ENCODE measurements around the gene HOXB7. TPM values are rescaled to one million over a fixed set of nuclear protein-coding genes. Genes with fewer than 3 reads are reported as not detected.
A peak's percentile ranks its signal among the peaks of the same experiment; 100 is the strongest.

Gene HOXB7
- total and polyA plus RNA-seq, 3 experiments from 2014 or later = 0.87 to 0.96 (median 0.89) TPM

- no peak for DNase-seq
- Histone ChIP-seq H3K9me3 (ENCODE audit: low read length) (no peaks in the 10 kb centered on the region), H3K4me3 (ENCODE audit: low read length) (no peak overlapping the region), H3K36me3 (ENCODE audit: insufficient read depth, low read length) (no peaks in the 10 kb centered on the region), H3K27ac (ENCODE audit: low read depth, low read length) (no peak overlapping the region), H3K27me3 (ENCODE audit: insufficient read depth, low read length, poor library complexity, severe bottlenecking) (peaks cover 22% of the 10 kb centered on the region), H3K4me1 (ENCODE audit: insufficient read depth, low read length) (peaks cover 23% of the 10 kb centered on the region)
- no peaks in the 10 kb centered on the region for H3K9me3 Mint-ChIP-seq
- ChIA-PET CTCF (interaction anchor here (1.0 to 1.6 kb wide), 6 partner anchors 25 to 280 kb away, joined by 3 to 12 read pairs (median 5); no protein-coding TSS in a partner anchor), POLR2A (interaction anchor here (1.1 kb wide), 1 partner anchor 242 kb away, joined by 5 read pairs; no protein-coding TSS in a partner anchor)
- peaks cover 52 to 70% of the 10 kb centered on the region in 2 donors for H3K27me3 Mint-ChIP-seq
- H3K36me3 Mint-ChIP-seq = peaks cover 0 to 3% (median 0%) of the 10 kb centered on the region in 3 donors
- no peak overlapping the region for H3K27ac Mint-ChIP-seq
- H3K4me1 Mint-ChIP-seq = peaks cover 26 to 31% (median 28%) of the 10 kb centered on the region in 3 donors
- peak overlapping the region in 1 of 7 donors; percentile 92 for H3K4me3 Mint-ChIP-seq
Measured at GRCh38 chr17:48588074-48588415, 22.8 kb downstream of the HOXB7 start.

DNA sequence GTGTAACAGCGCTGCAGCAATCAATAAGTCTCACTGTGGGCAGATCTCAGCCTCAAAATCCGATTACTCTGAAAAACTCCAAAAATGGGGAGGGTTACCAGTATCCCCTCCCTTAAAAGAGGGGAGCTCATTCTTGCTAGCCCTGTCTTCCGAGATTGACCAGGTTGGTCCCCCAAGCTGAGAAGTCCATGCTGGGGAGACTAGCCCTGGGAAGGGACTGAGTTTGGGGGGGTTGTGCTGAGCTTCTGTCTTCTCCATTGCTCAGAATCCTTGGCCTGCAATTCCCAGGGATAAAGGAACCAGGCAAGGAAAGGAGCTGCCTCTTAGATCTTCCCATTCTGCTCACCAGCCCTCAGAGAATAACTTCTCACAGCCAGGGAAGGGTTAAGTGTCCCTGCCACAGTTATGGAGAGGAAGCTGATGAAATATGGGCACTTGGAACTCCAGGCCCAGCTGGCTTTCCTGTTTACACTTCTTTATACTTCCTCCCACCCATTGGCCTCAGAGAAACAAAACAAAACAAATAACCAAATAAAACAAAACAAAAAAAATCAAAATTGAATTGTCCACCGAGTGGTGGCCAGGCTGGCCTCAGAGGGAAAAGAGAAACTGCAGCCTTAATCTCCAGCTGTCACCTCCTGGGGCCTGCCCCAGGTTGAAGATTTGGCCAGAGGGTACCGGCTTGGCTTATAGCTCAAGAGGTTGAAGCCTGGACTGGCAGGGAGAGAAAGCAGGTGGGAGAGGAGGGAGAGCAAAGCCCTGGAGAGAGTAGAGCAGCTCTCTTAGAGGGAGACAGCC is 23.3 kb downstream of the HOXB7 start:
- H3K27me3 ChIP-seq (ENCODE audit: insufficient read depth, low read length, poor library complexity, severe bottlenecking) = peaks cover 24% of the 10 kb centered on the region
- no peaks in the 10 kb centered on the region for H3K9me3 ChIP-seq (ENCODE audit: low read length)
- Mint-ChIP-seq H3K36me3 (peaks cover 0 to 3% (median 0%) of the 10 kb centered on the region in 3 donors), H3K4me1 (peaks cover 21 to 28% (median 25%) of the 10 kb centered on the region in 3 donors), H3K27ac (no peak overlapping the region), H3K9me3 (no peaks in the 10 kb centered on the region), H3K27me3 (peaks cover 51 to 70% of the 10 kb centered on the region in 2 donors), H3K4me3 (peak overlapping the region in 6 of 7 donors; percentile 9 to 92 (median 37))
- H3K36me3 ChIP-seq (ENCODE audit: insufficient read depth, low read length) = no peaks in the 10 kb centered on the region
- peaks cover 18% of the 10 kb centered on the region for H3K4me1 ChIP-seq (ENCODE audit: insufficient read depth, low read length)
- H3K27ac ChIP-seq (ENCODE audit: low read depth, low read length) = no peak overlapping the region
- no peak overlapping the region for H3K4me3 ChIP-seq (ENCODE audit: low read length)
- no peak for DNase-seq
- ChIA-PET CTCF (interaction anchor here (1.0 to 1.6 kb wide), 6 partner anchors 25 to 279 kb away, joined by 3 to 5 read pairs (median 4); no protein-coding TSS in a partner anchor), POLR2A (interaction anchor here (0.5 to 0.7 kb wide), 2 partner anchors 28 to 490 kb away, joined by 3 read pairs; no protein-coding TSS in a partner anchor)

- H3K9me3 ChIP-seq (ENCODE audit: low read length) = no peaks in the 10 kb centered on the region
- H3K36me3 ChIP-seq (ENCODE audit: insufficient read depth, low read length) = no peaks in the 10 kb centered on the region
- peaks cover 25 to 31% (median 26%) of the 10 kb centered on the region in 3 donors for H3K4me1 Mint-ChIP-seq
- peak overlapping the region; percentile 85 for H3K4me3 ChIP-seq (ENCODE audit: low read length)
- H3K27me3 ChIP-seq (ENCODE audit: insufficient read depth, low read length, poor library complexity, severe bottlenecking) = peaks cover 31% of the 10 kb centered on the region
- peak overlapping the region; percentile 90 to 100 (median 94) for H3K4me3 Mint-ChIP-seq
- peaks cover 0 to 3% (median 0%) of the 10 kb centered on the region in 3 donors for H3K36me3 Mint-ChIP-seq
- peak in 2 of 5 donors; percentile 15 to 60 for DNase-seq
- peak overlapping the region in 3 of 8 donors; percentile 27 to 76 (median 32) for H3K27ac Mint-ChIP-seq
- CTCF ChIA-PET = interaction anchor here (1.0 to 1.6 kb wide), 5 partner anchors 94 to 279 kb away, joined by 3 to 5 read pairs (median 5); no protein-coding TSS in a partner anchor
- peaks cover 24% of the 10 kb centered on the region for H3K4me1 ChIP-seq (ENCODE audit: insufficient read depth, low read length)
- peaks cover 53 to 70% of the 10 kb centered on the region in 2 donors for H3K27me3 Mint-ChIP-seq
- POLR2A ChIA-PET = interaction anchor here (0.5 to 0.7 kb wide), 2 partner anchors 29 to 489 kb away, joined by 3 read pairs; no protein-coding TSS in a partner anchor
- no peaks in the 10 kb centered on the region for H3K9me3 Mint-ChIP-seq
- no peak overlapping the region for H3K27ac ChIP-seq (ENCODE audit: low read depth, low read length)
Measured at GRCh38 chr17:48586355-48587258, 24.2 kb downstream of the HOXB7 start.

GRCh38 chr17:48584223-48584741 is 26.5 kb downstream of the HOXB7 start:
- Histone ChIP-seq H3K27ac (ENCODE audit: low read depth, low read length) (no peak overlapping the region), H3K9me3 (ENCODE audit: low read length) (no peaks in the 10 kb centered on the region), H3K27me3 (ENCODE audit: insufficient read depth, low read length, poor library complexity, severe bottlenecking) (peaks cover 51% of the 10 kb centered on the region), H3K4me1 (ENCODE audit: insufficient read depth, low read length) (peaks cover 29% of the 10 kb centered on the region), H3K4me3 (ENCODE audit: low read length) (no peak overlapping the region), H3K36me3 (ENCODE audit: insufficient read depth, low read length) (no peaks in the 10 kb centered on the region)
- POLR2A ChIA-PET = no interaction called here
- peak overlapping the region in 1 of 8 donors; percentile 85 for H3K27ac Mint-ChIP-seq
- H3K4me1 Mint-ChIP-seq = peaks cover 28 to 48% (median 34%) of the 10 kb centered on the region in 3 donors
- H3K36me3 Mint-ChIP-seq = peaks cover 0 to 3% (median 0%) of the 10 kb centered on the region in 3 donors
- no peaks in the 10 kb centered on the region for H3K9me3 Mint-ChIP-seq
- CTCF ChIA-PET = interaction anchor here (1.5 kb wide), 1 partner anchor 67 kb away, joined by 3 read pairs; no protein-coding TSS in a partner anchor
- peaks cover 61 to 77% of the 10 kb centered on the region in 2 donors for H3K27me3 Mint-ChIP-seq
- no peak for DNase-seq
- peak overlapping the region in 6 of 7 donors; percentile 15 to 94 (median 27) for H3K4me3 Mint-ChIP-seq

GRCh38 chr17:48583708-48584222 is 27.1 kb downstream of the HOXB7 start:
- Histone ChIP-seq H3K9me3 (ENCODE audit: low read length) (no peaks in the 10 kb centered on the region), H3K27me3 (ENCODE audit: insufficient read depth, low read length, poor library complexity, severe bottlenecking) (peaks cover 56% of the 10 kb centered on the region), H3K4me3 (ENCODE audit: low read length) (no peak overlapping the region), H3K36me3 (ENCODE audit: insufficient read depth, low read length) (no peaks in the 10 kb centered on the region), H3K27ac (ENCODE audit: low read depth, low read length) (no peak overlapping the region), H3K4me1 (ENCODE audit: insufficient read depth, low read length) (peaks cover 33% of the 10 kb centered on the region)
- Mint-ChIP-seq H3K4me3 (peak overlapping the region in 6 of 7 donors; percentile 15 to 94 (median 27)), H3K36me3 (peaks cover 0 to 3% (median 0%) of the 10 kb centered on the region in 3 donors), H3K27ac (no peak overlapping the region), H3K4me1 (peaks cover 33 to 53% (median 40%) of the 10 kb centered on the region in 3 donors), H3K9me3 (no peaks in the 10 kb centered on the region), H3K27me3 (peaks cover 65 to 81% of the 10 kb centered on the region in 2 donors)
- POLR2A ChIA-PET = no interaction called here
- CTCF ChIA-PET = interaction anchor here (1.4 to 1.9 kb wide), 4 partner anchors 9 to 130 kb away, joined by 3 to 6 read pairs (median 3); partner anchors contain the start of gene HOXB5
- no peak for DNase-seq

DNA sequence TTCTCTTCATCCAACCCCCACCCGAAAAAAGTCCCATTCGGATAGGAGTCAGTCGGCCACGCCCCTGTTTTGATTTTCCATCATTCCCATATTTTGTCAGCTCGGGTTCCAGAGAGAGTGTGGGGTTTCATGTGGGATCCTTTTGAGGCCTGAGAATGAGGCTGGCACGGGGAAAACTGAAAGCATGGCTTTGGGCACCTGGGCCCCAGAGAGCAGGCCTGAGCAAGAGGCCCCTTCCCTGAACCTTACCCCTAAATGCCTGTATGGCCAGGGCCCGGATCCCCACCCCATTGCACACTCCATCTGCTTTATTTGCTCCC is 28.1 kb downstream of the HOXB7 start:
- H3K4me3 ChIP-seq (ENCODE audit: low read length) = no peak overlapping the region
- H3K4me1 ChIP-seq (ENCODE audit: insufficient read depth, low read length) = peaks cover 36% of the 10 kb centered on the region
- no peaks in the 10 kb centered on the region for H3K9me3 Mint-ChIP-seq
- H3K27me3 ChIP-seq (ENCODE audit: insufficient read depth, low read length, poor library complexity, severe bottlenecking) = peaks cover 58% of the 10 kb centered on the region
- H3K27ac Mint-ChIP-seq = peak overlapping the region in 2 of 8 donors; percentile 26 to 79
- no peak for DNase-seq
- POLR2A ChIA-PET = interaction anchor here (0.6 to 1.0 kb wide), 2 partner anchors 11 to 90 kb away, joined by 3 read pairs; partner anchors contain the start of gene HOXB5
- H3K4me1 Mint-ChIP-seq = peaks cover 38 to 57% (median 48%) of the 10 kb centered on the region in 3 donors
- no peaks in the 10 kb centered on the region for H3K36me3 ChIP-seq (ENCODE audit: insufficient read depth, low read length)
- CTCF ChIA-PET = interaction anchor here (1.4 to 1.9 kb wide), 3 partner anchors 11 to 129 kb away, joined by 3 to 6 read pairs (median 3); partner anchors contain the start of gene HOXB5
- peak overlapping the region; percentile 43 for H3K27ac ChIP-seq (ENCODE audit: low read depth, low read length)
- H3K4me3 Mint-ChIP-seq = peak overlapping the region in 6 of 7 donors; percentile 51 to 85 (median 64)
- peaks cover 57 to 78% of the 10 kb centered on the region in 2 donors for H3K27me3 Mint-ChIP-seq
- H3K9me3 ChIP-seq (ENCODE audit: low read length) = no peaks in the 10 kb centered on the region
- peaks cover 0 to 7% (median 0%) of the 10 kb centered on the region in 3 donors for H3K36me3 Mint-ChIP-seq
